K562 (cell line): ENCODE data around the gene LRRC3. TPM values are rescaled to one million over a fixed set of nuclear protein-coding genes. Genes with fewer than 3 reads are reported as not detected.

Experiments used
- ATAC-seq: fragments of 200-7000 bp; cut with Tn5 transposase; 3 replicates; pipeline ENCODE4 v1.9.1; 2020; ENCODE audit warnings: moderate library complexity
- BruUV-seq: library from RNA; stranded (reverse); fragments of 400-500 nt; replicated peaks from 2 replicates; lab custom pipeline; 2021; lab: Mats Ljungman, UMichigan
- CTCF ChIA-PET: fragments of 300-600 bp; formaldehyde crosslinking; extraction: SDS; loops from one replicate; lab custom pipeline; 2021; ENCODE audit warnings: low intra/inter-chr PET ratio; lab: Yijun Ruan, JAX
- POLR2A ChIA-PET: fragments of 300-600, 350-650 bp; sonication (Branson Sonifier 250); formaldehyde crosslinking; extraction: SDS; loops from one replicate; lab custom pipeline; 2021; ENCODE audit warnings: antibody characterized with exemption, inconsistent platforms; lab: Yijun Ruan, JAX
- DNase-seq, 4 experiments: peaks; one replicate each; pipeline versions ENCODE4 v3.0.0 to v3.0.0-alpha.2; 2011 to 2018; ENCODE audit warnings: low spot score in 3 of 4, mixed read lengths in 3 of 4; ENCODE audit errors: extremely low read depth in 1 of 4
- FAIRE-seq: peaks from 2 replicates; lab custom pipeline; 2011; peaks lifted over from hg19 to GRCh38; lab: Jason Lieb, UNC
- H2AFZ ChIP-seq: 2 replicates; pipeline ENCODE4 v1.6.0; 2011; ENCODE audit warnings: low read depth, low read length, control low read depth, inconsistent platforms
- H3K27ac ChIP-seq: fragments of 200-600 bp; 3 replicates; pipeline ENCODE4 v1.8.0; 2011; ENCODE audit warnings: low read depth, mild to moderate bottlenecking, control low read depth, inconsistent platforms, low read length, moderate library complexity, mixed read lengths; ENCODE audit errors: extremely low read depth
- H3K27me3 ChIP-seq, 2 experiments: fragments of 300-600 bp in 1 of 2; 2 replicates in 1 of 2; 3 replicates in 1 of 2; pipeline versions ENCODE4 v1.6.0 to v1.8.0; 2011; ENCODE audit warnings: inconsistent platforms in 2 of 2, low read length in 2 of 2, mild to moderate bottlenecking in 1 of 2, mixed read lengths in 1 of 2, moderate library complexity in 1 of 2; ENCODE audit not compliant: control insufficient read depth in 2 of 2, insufficient read depth in 2 of 2
- H3K36me3 ChIP-seq: fragments of 300-600 bp; 3 replicates; pipeline ENCODE4 v1.8.0; 2011; ENCODE audit warnings: mild to moderate bottlenecking, low read length, inconsistent platforms; ENCODE audit not compliant: control insufficient read depth, insufficient read depth
- H3K4me1 ChIP-seq, 2 experiments: fragments of 200-600 bp in 1 of 2; replicated peaks in 1 of 2; 2 replicates in 1 of 2; 3 replicates in 1 of 2; pipeline versions ENCODE4 v1.5.1 to v1.8.0; 2011; ENCODE audit warnings: inconsistent platforms in 2 of 2, low read length in 2 of 2, mild to moderate bottlenecking in 1 of 2, mixed read lengths in 1 of 2, moderate library complexity in 1 of 2; ENCODE audit not compliant: control insufficient read depth in 2 of 2, insufficient read depth in 2 of 2
- H3K4me2 ChIP-seq: 2 replicates; pipeline ENCODE4 v1.6.1; 2011; ENCODE audit warnings: low read length, control low read depth, inconsistent platforms, mixed read lengths; ENCODE audit not compliant: insufficient read depth
- H3K4me3 ChIP-seq: fragments of 200-600 bp; sonication (generic), shearing (Covaris generic); 2 replicates; pipeline ENCODE4 v1.5.1; 2016; ENCODE audit warnings: control low read depth, inconsistent platforms
- H3K79me2 ChIP-seq: fragments of 200-600 bp; 3 replicates; pipeline ENCODE4 v1.8.0; 2011; ENCODE audit warnings: low read length, inconsistent platforms; ENCODE audit not compliant: control insufficient read depth, insufficient read depth
- H3K9ac ChIP-seq, 2 experiments: 2 replicates each; pipeline versions ENCODE4 v1.6.0 to v1.6.1; 2011; ENCODE audit warnings: low read depth in 2 of 2, low read length in 2 of 2, control low read depth in 1 of 2, inconsistent platforms in 1 of 2, mild to moderate bottlenecking in 1 of 2, mixed read lengths in 1 of 2; ENCODE audit not compliant: insufficient read depth in 1 of 2
- H3K9me1 ChIP-seq: one replicate; pipeline ENCODE4 v1.6.0; 2011; ENCODE audit warnings: inconsistent platforms, mild to moderate bottlenecking, low read length, moderate library complexity; ENCODE audit not compliant: control insufficient read depth, insufficient read depth
- H3K9me3 ChIP-seq: replicated peaks from 2 replicates; pipeline ENCODE4 v1.5.1; 2011; ENCODE audit warnings: low read depth, low read length, inconsistent platforms; ENCODE audit not compliant: control insufficient read depth, insufficient read depth
- H4K20me1 ChIP-seq: replicated peaks from 2 replicates; pipeline ENCODE4 v1.6.1; 2011; ENCODE audit warnings: low read length, inconsistent platforms, mixed read lengths; ENCODE audit not compliant: control insufficient read depth, insufficient read depth
- CBX3 ChIP-seq, 2 experiments: IDR thresholded peaks; 1 replicate in 1 of 2; 2 replicates in 1 of 2; pipeline ENCODE4 v1.6.1; 2012; ENCODE audit warnings: inconsistent platforms in 2 of 2, low read length in 2 of 2, borderline replicate concordance in 1 of 2, control low read depth in 1 of 2
- CC2D1A ChIP-seq: fragments of 450-650 bp; IDR thresholded peaks from 2 replicates; pipeline ENCODE4 v1.6.1; 2017; ENCODE audit warnings: mild to moderate bottlenecking
- DIDO1 ChIP-seq: fragments of 450-650 bp; IDR thresholded peaks from 2 replicates; pipeline ENCODE4 v1.6.1; 2016; ENCODE audit warnings: low read depth, missing biosample characterization, missing genetic modification characterization
- EGR1 ChIP-seq: fragments of 450-650 bp; conservative IDR thresholded peaks from 2 replicates; pipeline ENCODE4 v1.6.1; 2017; ENCODE audit warnings: mild to moderate bottlenecking
- GABPA ChIP-seq: fragments of 200-800 bp; sonication (Bioruptor generic); conservative IDR thresholded peaks from 2 replicates; pipeline ENCODE4 v1.6.1; 2016; ENCODE audit warnings: low read depth, missing genetic modification characterization, missing compliant biosample characterization
- KLF10 ChIP-seq: fragments of 250-450 bp; sonication (Bioruptor Pico); IDR thresholded peaks from 2 replicates; pipeline ENCODE4 v1.6.1; 2021; ENCODE audit warnings: matching md5 sums
- SMARCE1 ChIP-seq: fragments of 450-650 bp; IDR thresholded peaks from 2 replicates; pipeline ENCODE4 v1.7.1; 2016; ENCODE audit warnings: mild to moderate bottlenecking
- SMC3 ChIP-seq: conservative IDR thresholded peaks from 2 replicates; pipeline ENCODE4 v1.6.1; 2011; ENCODE audit warnings: low read depth, low read length, improper control_type of control experiment; ENCODE audit not compliant: insufficient read depth
- VEZF1 ChIP-seq: fragments of 200-800 bp; sonication (Bioruptor generic); IDR thresholded peaks from 2 replicates; pipeline ENCODE4 v1.6.1; 2017; ENCODE audit warnings: missing genetic modification characterization, missing compliant biosample characterization
- WHSC1 ChIP-seq: IDR thresholded peaks from one replicate; pipeline ENCODE4 v1.6.1; 2012; ENCODE audit warnings: low read length, control low read depth, inconsistent platforms
- XRCC5 ChIP-seq: fragments of 200-400 bp; formaldehyde crosslinking; IDR thresholded peaks from 2 replicates; pipeline ENCODE4 v1.6.1; 2017; ENCODE audit warnings: low read depth, mild to moderate bottlenecking, low read length
- WGBS: fragments of 100-300 bp; shearing (Covaris generic); methylation state at CpG from one replicate; pipeline ENCODE4 v1.1.6; 2016; ENCODE audit warnings: low coverage, mixed read lengths; ENCODE audit not compliant: insufficient coverage; ENCODE audit errors: missing lambda C conversion rate; 5-methylcytosine and 5-hydroxymethylcytosine counted together
- in situ Hi-C: fragments of 300-500 bp; cut with MboI; formaldehyde crosslinking; loops from 4 replicates; pipeline ENCODE4 v1.15.0; 2018; ENCODE audit warnings: inconsistent platforms, mixed read lengths
- intact Hi-C: fragments of 100-400 bp; cut with micrococcal nuclease; formaldehyde crosslinking; loops from 2 replicates; pipeline ENCODE4 v1.14.2; 2022
- polyA plus RNA-seq, 8 experiments: library from polyadenylated mRNA; depleted of rRNA in 4 of 8; stranded (reverse) in 5 of 8; unstranded in 3 of 8; fragments of >200 nt; fragmentation: Nextera tagmentation in 2 of 8; fragmentation: Illumina TruSeq in 1 of 8; extraction: Ambion mirVana in 2 of 8; extraction: Trizol in 1 of 8; gene quantifications; 2 replicates each; pipeline versions ENCODE4 v1.2.1 to v1.2.3, GENCODE V29; 2011 to 2014; ENCODE audit warnings: inconsistent platforms in 1 of 8, missing spikeins in 1 of 8
- total RNA-seq, 7 experiments: library from RNA; depleted of rRNA in 6 of 7; stranded (reverse); fragments of >200 nt in 6 of 7; fragmentation: Illumina TruSeq in 2 of 7; extraction: Trizol in 2 of 7; gene quantifications; 2 replicates each; pipeline versions ENCODE4 v1.2.1 to v1.2.3, GENCODE V29; 2011 to 2021; ENCODE audit warnings: low replicate concordance in 1 of 7
- TF ChIP-seq, protein P1 (sequence below): fragments of 250-450 bp; sonication (Bioruptor Pico); IDR thresholded peaks from 2 replicates; pipeline ENCODE4 v1.8.0; 2021; ENCODE audit warnings: moderate library complexity, mild to moderate bottlenecking, inconsistent platforms

Gene LRRC3
- total and polyA plus RNA-seq, 9 of the 15 experiments (the other 6 are each of a cell fraction or from before 2014, with no cell fraction given): 0.04 TPM; not detected in 7

- Histone ChIP-seq H3K36me3 (no peaks in the 10 kb centered on the region), H3K4me2 (no peak overlapping the region), H3K9me3 (no peaks in the 10 kb centered on the region), H3K9ac (no peak overlapping the region), H2AFZ (no peak overlapping the region), H3K27ac (no peak overlapping the region), H3K79me2 (no peaks in the 10 kb centered on the region), H3K27me3 (peaks cover 11 to 36% of the 10 kb centered on the region in 2 experiments; a peak in 4 of 5 replicates), H4K20me1 (no peaks in the 10 kb centered on the region), H3K4me3 (no peak overlapping the region), H3K4me1 (peaks cover 0 to 16% of the 10 kb centered on the region in 2 experiments; a peak in 3 of 5 replicates), H3K9me1 (no peaks in the 10 kb centered on the region)
- 17% methylated on average over 11 of the region's 43 CpGs for WGBS
- intact Hi-C loops (no loop called here), in situ Hi-C loops (no loop called here)
- peak; percentile 14; the same call in 1 of the 2 replicates for TF ChIP-seq GABPA (tag)
- TF ChIP-seq KLF10 (CRISPR knock-in tag): no peak
- ChIA-PET POLR2A (interaction anchor here (0.5 to 1.4 kb wide), 3 partner anchors 10 to 1880 kb away, joined by 3 read pairs; no protein-coding TSS in a partner anchor), CTCF (no interaction called here)
- FAIRE-seq (no peak), ATAC-seq (no peak), DNase-seq (no peak)
- no TSS peak for BruUV-seq
Measured at GRCh38 chr21:44484498-44485253, 29.4 kb downstream of the LRRC3 start.

- Histone ChIP-seq H2AFZ (peak overlapping the region; percentile 43; the same call in 1 of the 2 replicates), H4K20me1 (no peaks in the 10 kb centered on the region), H3K79me2 (no peaks in the 10 kb centered on the region), H3K27me3 (peaks cover 11 to 40% of the 10 kb centered on the region in 2 experiments; a peak in 4 of 5 replicates), H3K4me3 (no peak overlapping the region; the same call in 1 of the 2 replicates), H3K4me1 (peaks cover 0 to 13% of the 10 kb centered on the region in 2 experiments; a peak in 3 of 5 replicates), H3K4me2 (peak overlapping the region; percentile 43), H3K9ac (no peak overlapping the region), H3K9me3 (no peaks in the 10 kb centered on the region), H3K36me3 (no peaks in the 10 kb centered on the region), H3K9me1 (no peaks in the 10 kb centered on the region), H3K27ac (no peak overlapping the region)
- intact Hi-C loops: no loop called here
- FAIRE-seq (peak; percentile 71), DNase-seq (peak; percentile 51 to 64 (median 58)), ATAC-seq (peak; percentile 93)
- CTCF ChIA-PET: interaction anchor here (0.8 kb wide), 1 partner anchor 215 kb away, joined by 3 read pairs; no protein-coding TSS in a partner anchor
- whole genome bisulfite sequencing: 11% methylated on average over 23 of the region's 25 CpGs
- no TSS peak for BruUV-seq
- in situ Hi-C loops: no loop called here
- POLR2A ChIA-PET: interaction anchor here (0.7 kb wide), 1 partner anchor 1879 kb away, joined by 3 read pairs; no protein-coding TSS in a partner anchor
- TF ChIP-seq SMC3 (peak; percentile 31; the same call in 1 of the 2 replicates), VEZF1 (CRISPR knock-in tag) (peak; percentile 39; the same call in 1 of the 2 replicates), WHSC1 (no peak), CC2D1A (peak; percentile 97), CBX3 (IDR thresholded peaks at IDR 0.05; ENCODE audit: borderline replicate concordance in 1 of 2, low read length in 2 of 2) (no peak), DIDO1 (tag) (0 out of 2 replicates have a peak, but pooled peaks have one; percentile 12), SMARCE1 (no peak), EGR1 (peak; percentile 76), GABPA (tag) (peak; percentile 27; the same call in 1 of the 2 replicates), XRCC5 (0 out of 2 replicates have a peak, but pooled peaks have one; percentile 45)
- TF ChIP-seq, protein P1, sequence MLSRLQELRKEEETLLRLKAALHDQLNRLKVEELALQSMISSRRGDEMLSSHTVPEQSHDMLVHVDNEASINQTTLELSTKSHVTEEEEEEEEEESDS (CRISPR knock-in tag): no peak
Measured at GRCh38 chr21:44485254-44485793, 30.0 kb downstream of the LRRC3 start.
